Hepatic stellate cell (primary cell): ENCODE measurements around the gene TMED7.

Experiments used
- DNase-seq: peaks from one replicate; pipeline ENCODE4 v3.0.0; 2011; ENCODE audit warnings: low spot score

Gene TMED7

GRCh38 chr5:115627295-115627865, 1.5 kb upstream of the TMED7 start:
- no peak for DNase-seq

- DNase-seq, result peak; percentile 25
Measured at GRCh38 chr5:115626445-115626823, 598 bp upstream of the TMED7 start.

GRCh38 chr5:115624994-115625393, 842 bp downstream of the TMED7 start:
- no peak for DNase-seq

GRCh38 chr5:115623658-115624057, 2.2 kb downstream of the TMED7 start:
- DNase-seq, result no peak

GRCh38 chr5:115621365-115621900, 4.4 kb downstream of the TMED7 start:
- no peak for DNase-seq

- no peak for DNase-seq
Measured at GRCh38 chr5:115616892-115617291, 8.9 kb downstream of the TMED7 start.

GRCh38 chr5:115616472-115616871, 9.4 kb downstream of the TMED7 start:
- no peak for DNase-seq

GRCh38 chr5:115611873-115612272, 14.0 kb downstream of the TMED7 start:
- DNase-seq, result no peak

GRCh38 chr5:115607935-115608334, 17.9 kb downstream of the TMED7 start:
- no peak for DNase-seq

GRCh38 chr5:115605436-115605835, 20.4 kb downstream of the TMED7 start:
- no peak for DNase-seq

GRCh38 chr5:115602591-115603125, 23.2 kb downstream of the TMED7 start:
- no peak for DNase-seq

GRCh38 chr5:115601701-115602590, 23.9 kb downstream of the TMED7 start, which contains the start of gene TICAM2:
Gene TICAM2, minus strand, starts transcription at chr5:115602479. Its CDS starts 21,223 bp downstream, at chr5:115581256.
- DNase-seq, result peak; percentile 70

- DNase-seq, result no peak
Measured at GRCh38 chr5:115600766-115601165, 25.1 kb downstream of the TMED7 start.

GRCh38 chr5:115599924-115600323, 25.9 kb downstream of the TMED7 start:
- DNase-seq, result no peak

- DNase-seq, result no peak
Measured at GRCh38 chr5:115599502-115599901, 26.3 kb downstream of the TMED7 start.

GRCh38 chr5:115594128-115595047, 31.4 kb downstream of the TMED7 start:
- DNase-seq, result no peak

GRCh38 chr5:115589043-115589442, 36.8 kb downstream of the TMED7 start:
- DNase-seq, result no peak

GRCh38 chr5:115588640-115589039, 37.2 kb downstream of the TMED7 start:
- DNase-seq, result no peak

GRCh38 chr5:115586525-115587146, 39.2 kb downstream of the TMED7 start:
- no peak for DNase-seq

- no peak for DNase-seq
Measured at GRCh38 chr5:115585265-115585664, 40.6 kb downstream of the TMED7 start.

GRCh38 chr5:115584501-115584900, 41.3 kb downstream of the TMED7 start:
- no peak for DNase-seq
